Loucy (cell line): ENCODE measurements around the gene STK4.

Experiments used
- H2AFZ ChIP-seq: fragments of 200-600 bp; sonication (generic); 2 replicates; pipeline ENCODE4 v1.6.0; 2016; ENCODE audit warnings: antibody characterized with exemption, mild to moderate bottlenecking, low read length, moderate library complexity
- H3F3A ChIP-seq: fragments of 200-600 bp; 2 replicates; pipeline ENCODE4 v1.6.0; 2016; ENCODE audit warnings: antibody characterized with exemption, low read depth, mild to moderate bottlenecking
- H3K27me3 ChIP-seq: fragments of 200-600 bp; sonication (generic); 2 replicates; pipeline ENCODE4 v1.6.1; 2014; ENCODE audit warnings: low read length, mild to moderate bottlenecking; ENCODE audit not compliant: insufficient read depth, poor library complexity, severe bottlenecking
- H3K36me3 ChIP-seq: fragments of 200-600 bp; sonication (generic); 2 replicates; pipeline ENCODE4 v1.6.1; 2016; ENCODE audit warnings: low read length; ENCODE audit not compliant: insufficient read depth
- H3K4me1 ChIP-seq: fragments of 200-600 bp; sonication (generic); 2 replicates; pipeline ENCODE4 v1.5.1; 2014; ENCODE audit warnings: low read length, mild to moderate bottlenecking; ENCODE audit not compliant: insufficient read depth, poor library complexity, severe bottlenecking
- H3K4me2 ChIP-seq: fragments of 200-600 bp; sonication (generic); 2 replicates; pipeline ENCODE4 v1.6.0; 2014; ENCODE audit warnings: antibody characterized with exemption, low read length, low read depth, mild to moderate bottlenecking; ENCODE audit not compliant: poor library complexity, severe bottlenecking
- H3K4me3 ChIP-seq: fragments of 200-600 bp; sonication (generic); 2 replicates; pipeline ENCODE4 v1.5.1; 2014; ENCODE audit warnings: low read length, mild to moderate bottlenecking, mixed read lengths; ENCODE audit not compliant: poor library complexity, severe bottlenecking
- H3K79me2 ChIP-seq: fragments of 200-600 bp; sonication (generic); 2 replicates; pipeline ENCODE4 v1.6.1; 2014; ENCODE audit warnings: low read length; ENCODE audit not compliant: insufficient read depth
- H3K9ac ChIP-seq: fragments of 200-600 bp; sonication (generic); 2 replicates; pipeline ENCODE4 v1.6.0; 2014; ENCODE audit warnings: mild to moderate bottlenecking, low read depth, low read length, moderate library complexity; ENCODE audit not compliant: poor library complexity, severe bottlenecking
- H3K9me2 ChIP-seq: fragments of 200-600 bp; sonication (generic); replicated peaks from 2 replicates; pipeline ENCODE4 v1.6.1; 2016; ENCODE audit warnings: low read depth, low read length, mixed read lengths
- H3K9me3 ChIP-seq: fragments of 200-600 bp; sonication (generic); 2 replicates; pipeline ENCODE4 v1.6.1; 2014; ENCODE audit warnings: mild to moderate bottlenecking, antibody characterized with exemption, low read length, low read depth; ENCODE audit not compliant: insufficient read depth
- H4K20me1 ChIP-seq: fragments of 200-600 bp; sonication (generic); 2 replicates; pipeline ENCODE4 v1.6.0; 2014; ENCODE audit warnings: antibody characterized with exemption, low read length, mild to moderate bottlenecking; ENCODE audit not compliant: insufficient read depth, poor library complexity, severe bottlenecking
- EZH2phosphoT487 ChIP-seq: fragments of 200-600 bp; IDR thresholded peaks from 2 replicates; pipeline ENCODE4 v1.6.1; 2018; ENCODE audit warnings: antibody characterized with exemption, mild to moderate bottlenecking, moderate library complexity, borderline replicate concordance
- TF ChIP-seq, protein P1 (sequence below): fragments of 200-600 bp; sonication (generic); conservative IDR thresholded peaks from 2 replicates; pipeline ENCODE4 v1.5.1; 2014; ENCODE audit warnings: mild to moderate bottlenecking, antibody characterized with exemption, low read length

STK4 gene

DNA sequence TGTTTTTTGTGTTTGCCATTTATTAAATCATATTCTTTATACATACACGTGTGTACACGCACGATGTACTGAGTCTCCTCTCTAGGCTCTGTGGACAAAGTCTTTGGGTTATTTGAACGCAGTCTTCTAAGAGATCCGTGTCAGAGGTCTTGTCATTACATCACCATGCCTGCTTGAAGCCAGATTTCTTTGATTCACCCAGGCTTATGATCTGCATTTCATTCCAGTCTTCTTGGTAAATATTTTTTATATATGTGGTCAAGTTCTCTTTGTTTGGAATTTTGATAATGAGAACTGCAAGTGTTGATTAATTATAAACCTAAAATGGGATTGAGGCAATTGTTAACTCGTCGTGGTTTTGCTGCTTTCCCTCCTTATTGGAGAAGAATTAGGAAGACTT is 100.1 kb downstream of the STK4 start:
- H3F3A ChIP-seq = no peaks in the 10 kb centered on the region
- H3K36me3 ChIP-seq = peaks cover 23% of the 10 kb centered on the region; the same call in 1 of the 2 replicates
- H2AFZ ChIP-seq = no peak overlapping the region
- no peaks in the 10 kb centered on the region for H3K4me1 ChIP-seq
- no peak overlapping the region for H3K4me2 ChIP-seq
- no peak overlapping the region for H3K9ac ChIP-seq
- H4K20me1 ChIP-seq = no peaks in the 10 kb centered on the region
- no peaks in the 10 kb centered on the region for H3K27me3 ChIP-seq
- no peaks in the 10 kb centered on the region for H3K9me3 ChIP-seq
- TF ChIP-seq, protein P1, sequence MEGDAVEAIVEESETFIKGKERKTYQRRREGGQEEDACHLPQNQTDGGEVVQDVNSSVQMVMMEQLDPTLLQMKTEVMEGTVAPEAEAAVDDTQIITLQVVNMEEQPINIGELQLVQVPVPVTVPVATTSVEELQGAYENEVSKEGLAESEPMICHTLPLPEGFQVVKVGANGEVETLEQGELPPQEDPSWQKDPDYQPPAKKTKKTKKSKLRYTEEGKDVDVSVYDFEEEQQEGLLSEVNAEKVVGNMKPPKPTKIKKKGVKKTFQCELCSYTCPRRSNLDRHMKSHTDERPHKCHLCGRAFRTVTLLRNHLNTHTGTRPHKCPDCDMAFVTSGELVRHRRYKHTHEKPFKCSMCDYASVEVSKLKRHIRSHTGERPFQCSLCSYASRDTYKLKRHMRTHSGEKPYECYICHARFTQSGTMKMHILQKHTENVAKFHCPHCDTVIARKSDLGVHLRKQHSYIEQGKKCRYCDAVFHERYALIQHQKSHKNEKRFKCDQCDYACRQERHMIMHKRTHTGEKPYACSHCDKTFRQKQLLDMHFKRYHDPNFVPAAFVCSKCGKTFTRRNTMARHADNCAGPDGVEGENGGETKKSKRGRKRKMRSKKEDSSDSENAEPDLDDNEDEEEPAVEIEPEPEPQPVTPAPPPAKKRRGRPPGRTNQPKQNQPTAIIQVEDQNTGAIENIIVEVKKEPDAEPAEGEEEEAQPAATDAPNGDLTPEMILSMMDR = no peak
- no peak for TF ChIP-seq EZH2phosphoT487
- H3K79me2 ChIP-seq = peaks cover 13% of the 10 kb centered on the region
- H3K4me3 ChIP-seq = no peak overlapping the region
- no peaks in the 10 kb centered on the region for H3K9me2 ChIP-seq

DNA sequence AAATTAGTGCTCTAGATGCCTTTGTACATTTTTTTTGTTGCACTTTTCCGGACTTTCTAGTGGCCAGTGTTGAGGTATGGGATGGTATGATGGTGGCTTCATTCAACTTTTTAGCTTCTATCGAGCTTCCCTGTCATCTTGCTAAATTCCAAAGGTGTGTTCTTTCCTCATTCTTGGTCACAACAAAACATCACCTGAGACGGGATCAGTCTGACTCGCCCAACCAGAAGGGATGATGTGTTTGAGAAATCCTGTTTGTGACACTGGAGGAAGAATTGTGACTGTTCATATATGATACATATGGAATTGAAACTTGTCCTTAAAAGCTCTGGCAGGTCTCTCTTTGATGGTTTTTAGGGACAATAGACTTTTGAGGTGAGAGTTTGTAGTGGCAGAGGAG is 100.8 kb downstream of the STK4 start:
- no peaks in the 10 kb centered on the region for H3K27me3 ChIP-seq
- H2AFZ ChIP-seq = no peak overlapping the region
- H3K4me3 ChIP-seq = no peak overlapping the region
- peaks cover 23% of the 10 kb centered on the region; the same call in 1 of the 2 replicates for H3K36me3 ChIP-seq
- no peaks in the 10 kb centered on the region for H4K20me1 ChIP-seq
- H3K79me2 ChIP-seq = peaks cover 13% of the 10 kb centered on the region
- no peak overlapping the region for H3K9ac ChIP-seq
- H3K4me1 ChIP-seq = no peaks in the 10 kb centered on the region
- TF ChIP-seq EZH2phosphoT487 = no peak
- TF ChIP-seq, protein P1 = no peak
- H3K4me2 ChIP-seq = no peak overlapping the region
- H3K9me3 ChIP-seq = no peaks in the 10 kb centered on the region
- no peaks in the 10 kb centered on the region for H3F3A ChIP-seq
- no peaks in the 10 kb centered on the region for H3K9me2 ChIP-seq

DNA sequence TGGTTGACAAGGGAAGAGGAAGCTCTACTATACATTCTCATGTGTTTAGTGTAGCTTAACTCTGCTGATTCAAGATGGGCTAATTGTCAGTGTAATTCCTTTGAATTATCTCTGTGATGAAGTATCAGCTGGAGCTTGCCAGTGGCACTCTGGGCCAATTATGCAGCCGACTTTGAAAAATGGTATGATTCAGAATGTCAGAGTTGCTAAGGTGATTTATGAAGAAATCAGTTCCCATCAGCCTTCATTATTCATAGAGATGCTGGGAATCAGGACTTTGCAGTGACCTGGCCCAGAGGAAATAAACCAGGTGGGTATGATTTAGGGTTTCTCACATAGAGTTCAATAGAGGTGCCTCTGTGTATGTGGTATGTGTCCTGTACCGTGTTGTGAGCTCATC is 101.2 kb downstream of the STK4 start:
- H2AFZ ChIP-seq = no peak overlapping the region
- H3K4me3 ChIP-seq = no peak overlapping the region
- no peaks in the 10 kb centered on the region for H3F3A ChIP-seq
- no peaks in the 10 kb centered on the region for H3K9me3 ChIP-seq
- no peaks in the 10 kb centered on the region for H3K4me1 ChIP-seq
- H3K27me3 ChIP-seq = no peaks in the 10 kb centered on the region
- H3K4me2 ChIP-seq = no peak overlapping the region
- peaks cover 13% of the 10 kb centered on the region for H3K79me2 ChIP-seq
- no peak overlapping the region for H3K9ac ChIP-seq
- H4K20me1 ChIP-seq = no peaks in the 10 kb centered on the region
- TF ChIP-seq, protein P1 = no peak
- no peak for TF ChIP-seq EZH2phosphoT487
- H3K36me3 ChIP-seq = peaks cover 23% of the 10 kb centered on the region; the same call in 1 of the 2 replicates
- no peaks in the 10 kb centered on the region for H3K9me2 ChIP-seq
